Measurements from ENCODE around the gene CCDC17.

Gene CCDC17

DNA sequence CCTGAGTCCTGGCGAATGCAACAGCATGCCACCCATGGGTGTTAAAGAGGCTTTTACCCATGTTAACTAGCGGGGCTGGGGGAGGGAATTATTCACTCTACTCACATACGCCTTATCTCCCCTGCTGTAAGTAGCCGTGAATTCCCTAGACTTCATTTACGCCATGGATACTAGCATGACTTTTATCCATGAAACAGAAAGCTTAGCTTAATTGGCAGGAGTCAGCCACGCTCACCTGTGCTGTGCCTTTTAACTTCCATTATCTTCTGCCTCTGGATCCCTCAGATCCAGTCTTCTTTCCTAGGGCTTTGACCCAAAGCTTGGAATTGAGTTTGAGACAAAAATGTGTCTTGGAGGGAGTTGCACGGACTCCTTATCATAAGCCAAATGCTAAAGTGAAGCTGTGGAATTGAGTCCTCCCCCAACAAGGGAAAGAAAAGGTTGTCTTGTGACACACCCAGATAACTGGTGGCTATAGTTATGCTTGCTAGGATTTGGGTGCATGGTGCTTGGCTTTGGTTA is 49.7 kb downstream of the CCDC17 start:
- no peak for DNase-seq

DNA sequence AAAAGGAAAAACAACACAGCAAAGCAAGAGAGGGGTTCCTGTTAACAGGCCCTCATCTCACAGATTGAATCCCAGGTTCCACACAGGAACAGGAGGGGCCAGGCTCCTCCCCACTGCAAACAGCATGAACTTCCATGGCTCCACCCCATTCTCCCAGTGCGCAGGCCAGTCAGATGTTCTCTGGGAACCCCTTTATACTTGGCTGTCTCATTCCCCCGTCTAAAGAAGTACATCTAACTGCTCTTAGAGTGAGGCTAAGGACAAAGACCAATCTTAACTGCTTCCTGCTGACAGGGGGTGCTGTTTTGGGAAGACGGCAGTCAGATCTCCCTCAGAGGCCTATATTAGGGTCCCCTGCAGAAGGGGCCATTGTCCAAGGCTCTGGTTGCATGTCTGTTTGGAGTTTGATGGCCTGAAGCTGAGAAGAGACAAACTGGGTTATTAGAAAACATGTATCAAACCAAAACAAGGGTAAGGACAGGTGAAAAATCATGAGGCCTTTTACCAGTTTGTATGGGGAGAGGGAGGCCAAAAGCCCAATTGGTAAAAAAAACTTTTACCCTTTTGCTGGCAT is 50.5 kb downstream of the CCDC17 start:
- no peak for DNase-seq

DNA sequence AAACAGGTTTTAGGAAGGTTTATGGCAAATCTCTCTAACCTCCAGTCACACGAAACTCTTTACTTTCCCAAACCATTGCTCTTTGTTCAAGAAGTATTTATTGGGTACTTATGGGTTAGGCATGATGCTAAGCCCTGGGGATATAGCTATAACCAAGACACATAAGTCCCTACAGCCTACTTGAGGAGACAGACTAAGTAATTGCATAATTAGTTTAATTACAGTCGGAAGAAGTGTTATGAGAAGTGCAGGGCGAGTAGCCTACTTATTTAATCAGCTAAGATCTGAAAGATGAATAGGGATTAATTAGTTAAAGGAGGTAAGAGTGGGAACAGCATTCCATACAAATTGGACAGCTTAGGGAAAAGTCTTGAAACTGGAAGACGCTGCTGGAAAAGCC is 53.2 kb downstream of the CCDC17 start:
- DNase-seq = no peak
